HEK293 (cell line): ENCODE results near the gene ADIPOR2.

Source experiments
- CTCF ChIA-PET: fragments of 350-600 bp; formaldehyde crosslinking; extraction: SDS; loops from one replicate; lab custom pipeline; 2021; ENCODE audit warnings: antibody characterized with exemption; lab: Yijun Ruan, JAX
- POLR2A ChIA-PET: fragments of 300-600 bp; formaldehyde crosslinking; extraction: SDS; loops from one replicate; lab custom pipeline; 2020; ENCODE audit warnings: antibody characterized with exemption, inconsistent platforms; lab: Yijun Ruan, JAX
- H3K27ac ChIP-seq: fragments of 200-500 bp; sonication (Bioruptor generic); 2 replicates; pipeline ENCODE4 v1.5.1; 2014; ENCODE audit warnings: low read depth, low read length, control low read depth, inconsistent platforms; ENCODE audit errors: extremely low read depth
- H3K36me3 ChIP-seq, 2 experiments: fragments of 200-500 bp in 1 of 2; sonication (Bioruptor generic) in 1 of 2; 1 replicate in 1 of 2; 2 replicates in 1 of 2; pipeline ENCODE4 v1.5.1; 2014 to 2017; ENCODE audit warnings: inconsistent platforms in 2 of 2, low read length in 2 of 2; ENCODE audit not compliant: control insufficient read depth in 2 of 2, insufficient read depth in 1 of 2
- H3K4me1 ChIP-seq: fragments of 200-500 bp; sonication (Bioruptor generic); 2 replicates; pipeline ENCODE4 v1.5.1; 2014; ENCODE audit warnings: mild to moderate bottlenecking, low read length, inconsistent platforms; ENCODE audit not compliant: control insufficient read depth, insufficient read depth
- H3K4me3 ChIP-seq: 2 replicates; pipeline ENCODE4 v1.5.1; 2011; ENCODE audit warnings: low read depth, mild to moderate bottlenecking, control low read depth, low read length, moderate library complexity
- H3K9me3 ChIP-seq: fragments of 200-500 bp; sonication (Bioruptor generic); 2 replicates; pipeline ENCODE4 v1.5.1; 2014; ENCODE audit warnings: low read depth, low read length, inconsistent platforms; ENCODE audit not compliant: control insufficient read depth, insufficient read depth
- HOXD13 ChIP-seq: sonication (generic); formaldehyde crosslinking; IDR thresholded peaks from 2 replicates; pipeline ENCODE4 v1.8.0; 2022; ENCODE audit warnings: missing genetic modification reagents, borderline replicate concordance
- OVOL3 ChIP-seq: fragments of 450-650 bp; formaldehyde crosslinking; IDR thresholded peaks from 2 replicates; pipeline ENCODE4 v1.5.1; 2016; ENCODE audit warnings: missing biosample characterization, missing genetic modification characterization
- SETDB1 ChIP-seq: IDR thresholded peaks from one replicate; pipeline ENCODE4 v1.6.1; 2017; ENCODE audit warnings: mild to moderate bottlenecking, low read length, moderate library complexity, mixed read lengths; ENCODE audit not compliant: insufficient read length
- ZBTB21 ChIP-seq: fragments of 450-650 bp; formaldehyde crosslinking; IDR thresholded peaks from 2 replicates; pipeline ENCODE4 v1.5.1; 2017; ENCODE audit warnings: missing biosample characterization, missing genetic modification characterization
- ZBTB48 ChIP-seq: fragments of 450-650 bp; formaldehyde crosslinking; IDR thresholded peaks from 2 replicates; pipeline ENCODE4 v1.5.1; 2016; ENCODE audit warnings: missing biosample characterization, missing genetic modification characterization
- ZFHX2 ChIP-seq: fragments of 450-650 bp; formaldehyde crosslinking; conservative IDR thresholded peaks from 2 replicates; pipeline ENCODE4 v1.5.1; 2016; ENCODE audit warnings: missing biosample characterization, missing genetic modification characterization
- ZNF221 ChIP-seq: fragments of 450-650 bp; formaldehyde crosslinking; IDR thresholded peaks from 2 replicates; pipeline ENCODE4 v1.5.1; 2017; ENCODE audit warnings: missing biosample characterization, missing genetic modification characterization, borderline replicate concordance
- ZNF544 ChIP-seq: fragments of 450-650 bp; formaldehyde crosslinking; IDR thresholded peaks from 2 replicates; pipeline ENCODE4 v1.5.0; 2017; ENCODE audit warnings: missing biosample characterization, missing genetic modification characterization
- ZNF560 ChIP-seq: fragments of 450-650 bp; formaldehyde crosslinking; IDR thresholded peaks from 2 replicates; pipeline ENCODE4 v1.5.1; 2017; ENCODE audit warnings: missing biosample characterization, missing genetic modification characterization, borderline replicate concordance
- ZNF561 ChIP-seq: fragments of 450-650 bp; IDR thresholded peaks from 2 replicates; pipeline ENCODE4 v1.5.1; 2018; ENCODE audit warnings: missing biosample characterization, missing genetic modification characterization, borderline replicate concordance
- ZNF664 ChIP-seq: fragments of 450-650 bp; formaldehyde crosslinking; IDR thresholded peaks from 2 replicates; pipeline ENCODE4 v1.5.1; 2016; ENCODE audit warnings: missing biosample characterization, missing genetic modification characterization
- ZNF776 ChIP-seq: fragments of 450-650 bp; formaldehyde crosslinking; IDR thresholded peaks from 2 replicates; pipeline ENCODE4 v1.5.0; 2017; ENCODE audit warnings: missing biosample characterization, missing genetic modification characterization, borderline replicate concordance
- ZNF792 ChIP-seq: fragments of 450-650 bp; formaldehyde crosslinking; IDR thresholded peaks from 2 replicates; pipeline ENCODE4 v1.5.1; 2016; ENCODE audit warnings: missing biosample characterization, missing genetic modification characterization
- TF ChIP-seq, protein P1 (sequence below): fragments of 450-650 bp; formaldehyde crosslinking; IDR thresholded peaks from 2 replicates; pipeline ENCODE4 v1.5.1; 2016; ENCODE audit warnings: missing biosample characterization, missing genetic modification characterization
- TF ChIP-seq, protein P2 (sequence below): fragments of 450-650 bp; formaldehyde crosslinking; optimal IDR thresholded peaks from 2 replicates; pipeline ENCODE3; 2016; ENCODE audit warnings: missing biosample characterization, mild to moderate bottlenecking, missing genetic modification characterization
- TF ChIP-seq, protein P3 (sequence below): fragments of 450-650 bp; formaldehyde crosslinking; conservative IDR thresholded peaks from 2 replicates; pipeline ENCODE4 v1.5.1; 2016; ENCODE audit warnings: low read depth, missing biosample characterization, missing genetic modification characterization
- TF ChIP-seq, protein P4 (sequence below): IDR thresholded peaks from 2 replicates; pipeline ENCODE4 v1.6.1; 2011; ENCODE audit warnings: mild to moderate bottlenecking, low read depth, low read length, borderline replicate concordance

ADIPOR2 gene

DNA sequence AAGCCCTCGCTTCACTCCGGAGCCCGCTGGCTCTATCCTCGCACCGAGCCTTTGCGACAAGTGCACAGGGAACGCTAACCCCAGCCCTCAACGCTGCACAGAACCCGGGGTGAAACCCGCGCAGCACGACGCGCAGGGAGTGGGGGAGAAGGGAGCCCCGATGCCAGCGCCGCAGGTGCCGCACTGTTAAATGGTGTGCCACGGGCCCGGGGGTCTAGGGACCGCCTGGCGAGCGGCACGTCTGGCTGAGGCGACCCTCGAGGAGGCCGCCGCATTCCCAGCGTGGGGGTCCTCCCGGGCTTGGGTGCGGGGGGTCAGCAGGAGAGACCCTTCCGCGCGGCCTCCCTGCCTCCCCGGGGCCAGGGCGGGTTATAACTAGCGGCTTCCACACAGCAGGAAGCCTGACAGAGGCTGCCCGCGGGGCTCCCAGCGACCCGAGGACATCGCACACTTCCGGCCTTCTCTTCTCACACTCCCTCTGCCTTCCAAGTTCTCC, 105.7 kb downstream of the ADIPOR2 start (continued):
- TF ChIP-seq, protein P1, sequence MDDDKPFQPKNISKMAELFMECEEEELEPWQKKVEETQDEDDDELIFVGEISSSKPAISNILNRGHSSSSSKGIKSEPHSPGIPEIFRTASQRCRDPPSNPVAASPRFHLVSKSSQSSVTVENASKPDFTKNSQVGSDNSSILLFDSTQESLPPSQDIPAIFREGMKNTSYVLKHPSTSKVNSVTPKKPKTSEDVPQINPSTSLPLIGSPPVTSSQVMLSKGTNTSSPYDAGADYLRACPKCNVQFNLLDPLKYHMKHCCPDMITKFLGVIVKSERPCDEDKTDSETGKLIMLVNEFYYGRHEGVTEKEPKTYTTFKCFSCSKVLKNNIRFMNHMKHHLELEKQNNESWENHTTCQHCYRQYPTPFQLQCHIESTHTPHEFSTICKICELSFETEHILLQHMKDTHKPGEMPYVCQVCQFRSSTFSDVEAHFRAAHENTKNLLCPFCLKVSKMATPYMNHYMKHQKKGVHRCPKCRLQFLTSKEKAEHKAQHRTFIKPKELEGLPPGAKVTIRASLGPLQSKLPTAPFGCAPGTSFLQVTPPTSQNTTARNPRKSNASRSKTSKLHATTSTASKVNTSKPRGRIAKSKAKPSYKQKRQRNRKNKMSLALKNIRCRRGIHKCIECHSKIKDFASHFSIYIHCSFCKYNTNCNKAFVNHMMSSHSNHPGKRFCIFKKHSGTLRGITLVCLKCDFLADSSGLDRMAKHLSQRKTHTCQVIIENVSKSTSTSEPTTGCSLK = no peak
- TF ChIP-seq ZNF664 (tag by site-specific recombination) (no peak), SETDB1 (no peak), ZNF561 (tag by site-specific recombination) (no peak), ZNF560 (tag by site-specific recombination) (no peak), ZNF544 (no peak)
- TF ChIP-seq, protein P2, sequence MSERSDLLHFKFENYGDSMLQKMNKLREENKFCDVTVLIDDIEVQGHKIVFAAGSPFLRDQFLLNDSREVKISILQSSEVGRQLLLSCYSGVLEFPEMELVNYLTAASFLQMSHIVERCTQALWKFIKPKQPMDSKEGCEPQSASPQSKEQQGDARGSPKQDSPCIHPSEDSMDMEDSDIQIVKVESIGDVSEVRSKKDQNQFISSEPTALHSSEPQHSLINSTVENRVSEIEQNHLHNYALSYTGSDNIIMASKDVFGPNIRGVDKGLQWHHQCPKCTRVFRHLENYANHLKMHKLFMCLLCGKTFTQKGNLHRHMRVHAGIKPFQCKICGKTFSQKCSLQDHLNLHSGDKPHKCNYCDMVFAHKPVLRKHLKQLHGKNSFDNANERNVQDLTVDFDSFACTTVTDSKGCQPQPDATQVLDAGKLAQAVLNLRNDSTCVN (tag by site-specific recombination) = no peak
- TF ChIP-seq, protein P3, sequence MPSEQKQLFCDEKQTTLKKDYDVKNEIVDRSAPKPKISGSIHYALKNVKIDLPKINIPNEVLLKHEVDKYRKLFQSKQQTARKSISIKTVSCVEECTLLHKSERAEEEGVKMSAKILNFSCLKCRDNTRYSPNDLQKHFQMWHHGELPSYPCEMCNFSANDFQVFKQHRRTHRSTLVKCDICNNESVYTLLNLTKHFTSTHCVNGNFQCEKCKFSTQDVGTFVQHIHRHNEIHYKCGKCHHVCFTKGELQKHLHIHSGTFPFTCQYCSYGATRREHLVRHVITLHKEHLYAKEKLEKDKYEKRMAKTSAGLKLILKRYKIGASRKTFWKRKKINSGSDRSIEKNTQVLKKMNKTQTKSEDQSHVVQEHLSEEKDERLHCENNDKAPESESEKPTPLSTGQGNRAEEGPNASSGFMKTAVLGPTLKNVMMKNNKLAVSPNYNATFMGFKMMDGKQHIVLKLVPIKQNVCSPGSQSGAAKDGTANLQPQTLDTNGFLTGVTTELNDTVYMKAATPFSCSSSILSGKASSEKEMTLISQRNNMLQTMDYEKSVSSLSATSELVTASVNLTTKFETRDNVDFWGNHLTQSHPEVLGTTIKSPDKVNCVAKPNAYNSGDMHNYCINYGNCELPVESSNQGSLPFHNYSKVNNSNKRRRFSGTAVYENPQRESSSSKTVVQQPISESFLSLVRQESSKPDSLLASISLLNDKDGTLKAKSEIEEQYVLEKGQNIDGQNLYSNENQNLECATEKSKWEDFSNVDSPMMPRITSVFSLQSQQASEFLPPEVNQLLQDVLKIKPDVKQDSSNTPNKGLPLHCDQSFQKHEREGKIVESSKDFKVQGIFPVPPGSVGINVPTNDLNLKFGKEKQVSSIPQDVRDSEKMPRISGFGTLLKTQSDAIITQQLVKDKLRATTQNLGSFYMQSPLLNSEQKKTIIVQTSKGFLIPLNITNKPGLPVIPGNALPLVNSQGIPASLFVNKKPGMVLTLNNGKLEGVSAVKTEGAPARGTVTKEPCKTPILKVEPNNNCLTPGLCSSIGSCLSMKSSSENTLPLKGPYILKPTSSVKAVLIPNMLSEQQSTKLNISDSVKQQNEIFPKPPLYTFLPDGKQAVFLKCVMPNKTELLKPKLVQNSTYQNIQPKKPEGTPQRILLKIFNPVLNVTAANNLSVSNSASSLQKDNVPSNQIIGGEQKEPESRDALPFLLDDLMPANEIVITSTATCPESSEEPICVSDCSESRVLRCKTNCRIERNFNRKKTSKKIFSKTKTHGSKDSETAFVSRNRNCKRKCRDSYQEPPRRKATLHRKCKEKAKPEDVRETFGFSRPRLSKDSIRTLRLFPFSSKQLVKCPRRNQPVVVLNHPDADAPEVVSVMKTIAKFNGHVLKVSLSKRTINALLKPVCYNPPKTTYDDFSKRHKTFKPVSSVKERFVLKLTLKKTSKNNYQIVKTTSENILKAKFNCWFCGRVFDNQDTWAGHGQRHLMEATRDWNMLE (tag by site-specific recombination) = no peak
- TF ChIP-seq, protein P4, sequence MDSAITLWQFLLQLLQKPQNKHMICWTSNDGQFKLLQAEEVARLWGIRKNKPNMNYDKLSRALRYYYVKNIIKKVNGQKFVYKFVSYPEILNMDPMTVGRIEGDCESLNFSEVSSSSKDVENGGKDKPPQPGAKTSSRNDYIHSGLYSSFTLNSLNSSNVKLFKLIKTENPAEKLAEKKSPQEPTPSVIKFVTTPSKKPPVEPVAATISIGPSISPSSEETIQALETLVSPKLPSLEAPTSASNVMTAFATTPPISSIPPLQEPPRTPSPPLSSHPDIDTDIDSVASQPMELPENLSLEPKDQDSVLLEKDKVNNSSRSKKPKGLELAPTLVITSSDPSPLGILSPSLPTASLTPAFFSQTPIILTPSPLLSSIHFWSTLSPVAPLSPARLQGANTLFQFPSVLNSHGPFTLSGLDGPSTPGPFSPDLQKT = no peak

DNA sequence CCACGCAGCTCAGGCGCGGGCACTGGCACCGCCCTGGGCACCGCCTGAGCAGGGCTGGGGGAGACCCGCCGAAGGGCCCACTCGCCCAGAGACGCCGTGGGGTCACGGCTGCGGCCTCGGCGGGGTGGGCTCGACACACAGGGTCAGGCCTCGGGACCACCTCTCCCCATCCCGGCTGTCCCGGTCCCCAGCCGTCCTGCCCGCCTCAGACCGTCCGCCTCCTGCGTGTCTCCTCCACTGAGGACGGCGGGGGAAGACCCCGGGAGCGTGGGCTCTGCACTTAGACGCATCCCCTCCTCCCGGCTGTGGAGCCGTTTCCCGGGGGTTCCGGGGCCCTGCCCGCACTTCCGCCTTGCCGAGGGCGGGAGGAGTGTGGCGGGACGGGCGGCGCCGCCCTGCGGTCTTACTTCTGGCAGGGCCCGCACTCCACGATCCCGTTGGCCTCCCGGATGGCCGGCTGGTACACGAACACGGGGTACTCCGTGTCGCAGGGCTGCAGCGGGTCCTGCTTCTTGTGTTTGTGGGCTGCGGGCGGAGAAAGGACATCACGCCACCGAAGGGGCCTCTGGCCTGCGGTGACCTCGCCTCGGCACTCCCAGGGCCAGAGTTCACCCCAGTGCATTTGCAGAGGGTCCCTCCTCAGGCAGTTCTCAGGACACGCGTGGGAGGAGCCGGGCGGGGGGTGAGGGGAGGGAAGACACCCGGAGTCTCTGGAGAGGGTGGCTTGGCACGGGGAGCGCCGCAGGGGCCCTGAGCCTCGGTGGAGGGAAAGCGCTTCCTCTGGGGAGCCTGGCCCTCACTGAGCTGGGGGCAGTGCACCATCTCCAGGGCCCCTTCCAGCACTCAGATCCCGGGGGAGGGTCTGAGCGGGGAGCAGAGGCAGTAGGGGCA, 106.4 kb downstream of the ADIPOR2 start:
- ChIA-PET CTCF (interaction anchor here (0.6 to 9.4 kb wide), 6 partner anchors 143 to 487 kb away, joined by 3 to 259 read pairs (median 8); no protein-coding TSS in a partner anchor), POLR2A (no interaction called here)
- H3K36me3 ChIP-seq = no peaks in the 10 kb centered on the region
- TF ChIP-seq ZNF776 (no peak), ZBTB21 (tag by site-specific recombination) (no peak), ZBTB48 (tag by site-specific recombination) (no peak), ZFHX2 (no peak), ZNF221 (tag by site-specific recombination) (no peak), SETDB1 (no peak), ZNF792 (tag by site-specific recombination) (no peak), OVOL3 (no peak), HOXD13 (CRISPR knock-in tag) (no peak)
- no peak overlapping the region for H3K4me3 ChIP-seq
- no peaks in the 10 kb centered on the region for H3K9me3 ChIP-seq
- H3K27ac ChIP-seq = no peak overlapping the region
- H3K4me1 ChIP-seq = no peaks in the 10 kb centered on the region; the same call in 1 of the 2 replicates
